GM11168 (cell line): ENCODE data around the gene SPEF2.

Experiments used
- in situ Hi-C: fragments of 300-500 bp; cut with MboI; formaldehyde crosslinking; loops from one replicate; pipeline ENCODE4 v1.12.0; 2022; ENCODE audit warnings: low sequenced_read_pairs; ENCODE audit not compliant: unreplicated experiment

The SPEF2 gene

GRCh38 chr5:35698047-35698808 lies 80.6 kb downstream of the SPEF2 start:
- in situ Hi-C loops: no loop called here

- in situ Hi-C loops: no loop called here
These were observed 90.0 kb downstream of the SPEF2 start for GRCh38 chr5:35707659-35708058.

GRCh38 chr5:35709688-35710087 lies 92.0 kb downstream of the SPEF2 start:
- in situ Hi-C loops: no loop called here

- in situ Hi-C loops: no loop called here
These were observed 100.1 kb downstream of the SPEF2 start for GRCh38 chr5:35717718-35718117.

GRCh38 chr5:35735718-35736117 lies 118.1 kb downstream of the SPEF2 start:
- in situ Hi-C loops: no loop called here

- in situ Hi-C loops: no loop called here
These were observed 118.6 kb downstream of the SPEF2 start for GRCh38 chr5:35736280-35736679.

- in situ Hi-C loops: no loop called here
These were observed 123.6 kb downstream of the SPEF2 start for GRCh38 chr5:35741126-35741716.

GRCh38 chr5:35741971-35742370 lies 124.3 kb downstream of the SPEF2 start:
- in situ Hi-C loops: no loop called here

GRCh38 chr5:35743644-35744043 lies 126.0 kb downstream of the SPEF2 start:
- in situ Hi-C loops: no loop called here

GRCh38 chr5:35745193-35745592 lies 127.5 kb downstream of the SPEF2 start:
- in situ Hi-C loops: no loop called here

GRCh38 chr5:35745660-35746059 lies 128.0 kb downstream of the SPEF2 start:
- in situ Hi-C loops: no loop called here

GRCh38 chr5:35752012-35752411 lies 134.3 kb downstream of the SPEF2 start:
- in situ Hi-C loops: no loop called here

GRCh38 chr5:35753500-35753899 lies 135.8 kb downstream of the SPEF2 start:
- in situ Hi-C loops: no loop called here

- in situ Hi-C loops: no loop called here
These were observed 136.8 kb downstream of the SPEF2 start for GRCh38 chr5:35754481-35754880.

- in situ Hi-C loops: no loop called here
These were observed 138.3 kb downstream of the SPEF2 start for GRCh38 chr5:35755966-35756365.

- in situ Hi-C loops: no loop called here
These were observed 140.6 kb downstream of the SPEF2 start for GRCh38 chr5:35758151-35758724.

- in situ Hi-C loops: no loop called here
These were observed 143.9 kb downstream of the SPEF2 start for GRCh38 chr5:35761541-35761940.

- in situ Hi-C loops: no loop called here
These were observed 144.7 kb downstream of the SPEF2 start for GRCh38 chr5:35762368-35762767.

GRCh38 chr5:35765921-35766320 lies 148.3 kb downstream of the SPEF2 start:
- in situ Hi-C loops: no loop called here

GRCh38 chr5:35771300-35771699 lies 153.6 kb downstream of the SPEF2 start:
- in situ Hi-C loops: loop anchor here (5.0 kb wide), 1 partner anchor 156 kb away; no protein-coding TSS in a partner anchor

- in situ Hi-C loops: loop anchor here (5.0 kb wide), 1 partner anchor 155 kb away; no protein-coding TSS in a partner anchor
These were observed 154.2 kb downstream of the SPEF2 start for GRCh38 chr5:35771839-35772238.
